Liver (tissue), 9 donors: Measurements from ENCODE around the gene SIK3. TPM values are rescaled to one million over a fixed set of nuclear protein-coding genes. Genes with fewer than 3 reads are reported as not detected.

ENCODE experiments used
- DNase-seq: peaks from one replicate; pipeline ENCODE4 v3.0.0-alpha.2; 2017; ENCODE audit warnings: low spot score
- H3K27ac ChIP-seq, 2 donors: one replicate each; pipeline ENCODE4 v1.7.0; 2013; ENCODE audit warnings: inconsistent platforms in 2 of 2, low read length in 2 of 2, control low read depth in 1 of 2, low read depth in 1 of 2, mild to moderate bottlenecking in 1 of 2
- H3K27me3 ChIP-seq, 4 donors: one replicate each; pipeline versions ENCODE4 v1.6.1 to v1.7.0; 2013; ENCODE audit warnings: low read length in 3 of 4, inconsistent platforms in 1 of 4, mild to moderate bottlenecking in 1 of 4, moderate library complexity in 1 of 4; ENCODE audit not compliant: control insufficient read depth in 4 of 4, insufficient read depth in 4 of 4
- H3K36me3 ChIP-seq, 4 donors: one replicate each; pipeline versions ENCODE4 v1.6.1 to v1.7.0; 2013; ENCODE audit warnings: low read length in 3 of 4, mild to moderate bottlenecking in 3 of 4, low read depth in 1 of 4, moderate library complexity in 1 of 4; ENCODE audit not compliant: control insufficient read depth in 4 of 4, insufficient read depth in 3 of 4
- H3K4me1 ChIP-seq, 4 donors: one replicate each; pipeline versions ENCODE4 v1.6.1 to v1.7.0; 2013; ENCODE audit warnings: low read length in 3 of 4, mild to moderate bottlenecking in 3 of 4, moderate library complexity in 1 of 4; ENCODE audit not compliant: control insufficient read depth in 4 of 4, insufficient read depth in 4 of 4
- H3K4me3 ChIP-seq, 3 donors: one replicate each; pipeline versions ENCODE4 v1.6.1 to v1.7.0; 2013; ENCODE audit warnings: low read length in 3 of 3, control low read depth in 1 of 3, low read depth in 1 of 3, mild to moderate bottlenecking in 1 of 3
- H3K9ac ChIP-seq, 2 donors: one replicate each; pipeline ENCODE4 v1.7.0; 2013; ENCODE audit warnings: low read length in 2 of 2, mild to moderate bottlenecking in 2 of 2, moderate library complexity in 2 of 2, control low read depth in 1 of 2, low read depth in 1 of 2
- H3K9me3 ChIP-seq, 4 donors: one replicate each; pipeline versions ENCODE4 v1.6.1 to v1.7.0; 2013; ENCODE audit warnings: low read length in 3 of 4; ENCODE audit not compliant: control insufficient read depth in 4 of 4
- CTCF ChIP-seq: fragments of 150-350 bp; IDR thresholded peaks from 2 replicates; pipeline ENCODE4 v1.5.1; 2017; ENCODE audit warnings: improper control_type of control experiment, low read depth, low read length; ENCODE audit not compliant: missing input control
- EGR1 ChIP-seq, 2 donors: IDR thresholded peaks; 2 replicates each; pipeline ENCODE4 v1.6.1; 2016 to 2018; ENCODE audit warnings: antibody characterized with exemption in 2 of 2, low read depth in 2 of 2
- FOXA1 ChIP-seq: IDR thresholded peaks from 2 replicates; pipeline ENCODE4 v1.6.1; 2016; ENCODE audit warnings: antibody characterized with exemption
- FOXA2 ChIP-seq: IDR thresholded peaks from 2 replicates; pipeline ENCODE4 v1.6.1; 2016; ENCODE audit warnings: antibody characterized with exemption
- GABPA ChIP-seq, 2 donors: IDR thresholded peaks in 1 of 2; conservative IDR thresholded peaks in 1 of 2; 2 replicates each; pipeline ENCODE4 v1.6.1; 2016; ENCODE audit warnings: antibody characterized with exemption in 2 of 2, mild to moderate bottlenecking in 1 of 2, moderate library complexity in 1 of 2
- HNF4A ChIP-seq, 2 donors: conservative IDR thresholded peaks; 2 replicates each; pipeline ENCODE4 v1.6.1; 2016; ENCODE audit warnings: antibody characterized with exemption in 2 of 2, mild to moderate bottlenecking in 2 of 2
- HNF4G ChIP-seq: IDR thresholded peaks from 2 replicates; pipeline ENCODE4 v1.6.1; 2016; ENCODE audit warnings: antibody characterized with exemption
- JUND ChIP-seq, 2 donors: IDR thresholded peaks; 2 replicates each; pipeline ENCODE4 v1.6.1; 2016; ENCODE audit warnings: antibody characterized with exemption in 2 of 2
- MAX ChIP-seq: IDR thresholded peaks from 2 replicates; pipeline ENCODE4 v1.6.1; 2016; ENCODE audit warnings: antibody characterized with exemption
- NR2F2 ChIP-seq: IDR thresholded peaks from 2 replicates; pipeline ENCODE4 v1.6.1; 2016; ENCODE audit warnings: antibody characterized with exemption
- REST ChIP-seq: IDR thresholded peaks from 2 replicates; pipeline ENCODE4 v1.6.1; 2016; ENCODE audit warnings: antibody characterized with exemption, mild to moderate bottlenecking
- RXRA ChIP-seq, 2 donors: IDR thresholded peaks; 2 replicates each; pipeline ENCODE4 v1.6.1; 2017 to 2018; ENCODE audit warnings: antibody characterized with exemption in 2 of 2, mild to moderate bottlenecking in 1 of 2
- SP1 ChIP-seq: IDR thresholded peaks from 2 replicates; pipeline ENCODE4 v1.6.1; 2018; ENCODE audit warnings: antibody characterized with exemption, mild to moderate bottlenecking
- TAF1 ChIP-seq: conservative IDR thresholded peaks from 2 replicates; pipeline ENCODE4 v1.6.1; 2016; ENCODE audit warnings: antibody characterized with exemption, mild to moderate bottlenecking
- YY1 ChIP-seq: IDR thresholded peaks from 2 replicates; pipeline ENCODE4 v1.6.1; 2016; ENCODE audit warnings: antibody characterized with exemption, mild to moderate bottlenecking
- ZBTB33 ChIP-seq: IDR thresholded peaks from 2 replicates; pipeline ENCODE4 v1.6.1; 2016; ENCODE audit warnings: antibody characterized with exemption
- WGBS: extraction: QIAGEN DNeasy Blood & Tissue Kit; methylation state at CpG from one replicate; pipeline ENCODE4 v1.1.7; 2013; 5-methylcytosine and 5-hydroxymethylcytosine counted together
- polyA plus RNA-seq, 2 donors: library from polyadenylated mRNA; stranded (reverse) in 1 of 2; unstranded in 1 of 2; fragments of 200-250 nt in 1 of 2; fragments of >200 nt in 1 of 2; fragmentation: Nextera tagmentation in 1 of 2; extraction: Ambion mirVana in 1 of 2; gene quantifications; one replicate each; pipeline versions ENCODE4 v1.2.1 to v1.2.3, GENCODE V29; 2013 to 2015
- total RNA-seq, 2 donors: library from RNA; depleted of rRNA; stranded (reverse); fragments of >200 nt; gene quantifications; one replicate each; pipeline ENCODE4 v1.2.3, GENCODE V29; 2014
- donor health status: healthy.
- donor health status: healthy.
- donor health status: healthy.
- donor health status: healthy.
- donor health status: healthy.

The SIK3 gene
- total and polyA plus RNA-seq, 4 donors: 6.9 to 52.4 (median 14.4) TPM

- WGBS: 88% methylated on average over 4 of the region's 4 CpGs
- TF ChIP-seq RXRA (IDR thresholded peaks at IDR 0.05): peak in 1 of 2 donors; percentile 48
- no peak for TF ChIP-seq GABPA (IDR thresholded peaks at IDR 0.05 in 1 of 2, conservative IDR thresholded peaks at IDR 0.05 in 1 of 2)
- TF ChIP-seq HNF4A (conservative IDR thresholded peaks at IDR 0.05): peak in 1 of 2 donors; percentile 65
- no peaks in the 10 kb centered on the region for H3K9me3 ChIP-seq
- peaks cover 0 to 2% (median under 1%) of the 10 kb centered on the region in 4 donors for H3K36me3 ChIP-seq
- H3K27me3 ChIP-seq: no peaks in the 10 kb centered on the region
- no peak overlapping the region for H3K4me3 ChIP-seq
- no peak for DNase-seq
- H3K4me1 ChIP-seq: peaks cover 0 to 4% (median 3%) of the 10 kb centered on the region in 4 donors
- H3K27ac ChIP-seq: no peak overlapping the region
- no peak overlapping the region for H3K9ac ChIP-seq
Observed at GRCh38 chr11:116910847-116911246, 187.4 kb downstream of the SIK3 start.

GRCh38 chr11:116910378-116910777 is 187.8 kb downstream of the SIK3 start:
- H3K27me3 ChIP-seq: no peaks in the 10 kb centered on the region
- 94% methylated on average over 2 of the region's 2 CpGs for WGBS
- no peak overlapping the region for H3K27ac ChIP-seq

More at GRCh38 chr11:116910378-116910777, 187.8 kb downstream of the SIK3 start:
- H3K36me3 ChIP-seq: peaks cover 0 to 5% (median 1%) of the 10 kb centered on the region in 4 donors
- H3K4me3 ChIP-seq: no peak overlapping the region
- DNase-seq: no peak
- H3K4me1 ChIP-seq: peaks cover 0 to 4% (median 3%) of the 10 kb centered on the region in 4 donors
- TF ChIP-seq SP1 (no peak), YY1 (no peak), GABPA (IDR thresholded peaks at IDR 0.05 in 1 of 2, conservative IDR thresholded peaks at IDR 0.05 in 1 of 2) (no peak), FOXA2 (no peak), REST (no peak), EGR1 (IDR thresholded peaks at IDR 0.05; ENCODE audit: low read depth in 2 of 2) (no peak), CTCF (no peak), FOXA1 (no peak), TAF1 (no peak), MAX (no peak), HNF4A (conservative IDR thresholded peaks at IDR 0.05) (no peak), RXRA (IDR thresholded peaks at IDR 0.05) (no peak), JUND (IDR thresholded peaks at IDR 0.05) (no peak), NR2F2 (no peak), HNF4G (no peak), ZBTB33 (no peak)
- no peaks in the 10 kb centered on the region for H3K9me3 ChIP-seq
- H3K9ac ChIP-seq: no peak overlapping the region
